ENCODE data around the gene UGDH.

UGDH gene

GRCh38 chr4:39571054-39571453 is 43.8 kb upstream of the UGDH start:
- peaks cover 7% of the 10 kb centered on the region for H3K4me1 ChIP-seq (ENCODE audit: control insufficient read depth, low read length)
- H3K4me3 ChIP-seq (ENCODE audit: low read length) = no peak overlapping the region
- no peaks in the 10 kb centered on the region for H3K9me3 ChIP-seq (ENCODE audit: control insufficient read depth, insufficient read depth, low read length)
- H3K4me2 ChIP-seq (ENCODE audit: low read length) = no peak overlapping the region
- H3F3A ChIP-seq (ENCODE audit: control insufficient read depth, insufficient read depth) = peaks cover 5% of the 10 kb centered on the region
- H3K36me3 ChIP-seq (ENCODE audit: control insufficient read depth, low read length) = peaks cover 62% of the 10 kb centered on the region
- H3K9me2 ChIP-seq (replicated peaks; ENCODE audit: control insufficient read depth, low read length) = no peaks in the 10 kb centered on the region
- peaks cover 63% of the 10 kb centered on the region for H3K79me2 ChIP-seq (ENCODE audit: control insufficient read depth, low read length)
- no peak for TF ChIP-seq EZH2phosphoT487 (IDR thresholded peaks at IDR 0.05; ENCODE audit: borderline replicate concordance, low read length)
- no peak for TF ChIP-seq CTCF (IDR thresholded peaks at IDR 0.05; ENCODE audit: low read depth, low read length, poor library complexity, severe bottlenecking)
- H3K27ac ChIP-seq (ENCODE audit: low read depth, low read length) = no peak overlapping the region
- no peaks in the 10 kb centered on the region for H4K20me1 ChIP-seq (ENCODE audit: control insufficient read depth, insufficient read depth, low read depth, low read length)
- H3K27me3 ChIP-seq (ENCODE audit: control insufficient read depth, low read length) = no peaks in the 10 kb centered on the region

GRCh38 chr4:39569209-39569608 is 42.0 kb upstream of the UGDH start:
- Histone ChIP-seq H3K4me3 (ENCODE audit: low read length) (no peak overlapping the region), H3K9me2 (replicated peaks; ENCODE audit: control insufficient read depth, low read length) (no peaks in the 10 kb centered on the region), H3K36me3 (ENCODE audit: control insufficient read depth, low read length) (peaks cover 75% of the 10 kb centered on the region), H3F3A (ENCODE audit: control insufficient read depth, insufficient read depth) (peaks cover 4% of the 10 kb centered on the region), H3K27me3 (ENCODE audit: control insufficient read depth, low read length) (no peaks in the 10 kb centered on the region), H3K27ac (ENCODE audit: low read depth, low read length) (no peak overlapping the region), H3K79me2 (ENCODE audit: control insufficient read depth, low read length) (peaks cover 58% of the 10 kb centered on the region), H3K9me3 (ENCODE audit: control insufficient read depth, insufficient read depth, low read length) (no peaks in the 10 kb centered on the region), H3K4me2 (ENCODE audit: low read length) (no peak overlapping the region), H3K4me1 (ENCODE audit: control insufficient read depth, low read length) (peaks cover under 1% of the 10 kb centered on the region; the same call in 1 of the 2 replicates), H4K20me1 (ENCODE audit: control insufficient read depth, insufficient read depth, low read depth, low read length) (no peaks in the 10 kb centered on the region)
- TF ChIP-seq CTCF (IDR thresholded peaks at IDR 0.05; ENCODE audit: low read depth, low read length, poor library complexity, severe bottlenecking) (no peak), EZH2phosphoT487 (IDR thresholded peaks at IDR 0.05; ENCODE audit: borderline replicate concordance, low read length) (no peak)

- no peak overlapping the region for H3K27ac ChIP-seq (ENCODE audit: low read depth, low read length)
- peaks cover 4% of the 10 kb centered on the region for H3F3A ChIP-seq (ENCODE audit: control insufficient read depth, insufficient read depth)
- no peaks in the 10 kb centered on the region for H3K9me2 ChIP-seq (replicated peaks; ENCODE audit: control insufficient read depth, low read length)
- TF ChIP-seq CTCF (IDR thresholded peaks at IDR 0.05; ENCODE audit: low read depth, low read length, poor library complexity, severe bottlenecking) (no peak), EZH2phosphoT487 (IDR thresholded peaks at IDR 0.05; ENCODE audit: borderline replicate concordance, low read length) (no peak)
- no peaks in the 10 kb centered on the region for H3K4me1 ChIP-seq (ENCODE audit: control insufficient read depth, low read length)
- no peaks in the 10 kb centered on the region for H3K9me3 ChIP-seq (ENCODE audit: control insufficient read depth, insufficient read depth, low read length)
- peaks cover 79% of the 10 kb centered on the region for H3K36me3 ChIP-seq (ENCODE audit: control insufficient read depth, low read length)
- H3K4me2 ChIP-seq (ENCODE audit: low read length) = no peak overlapping the region
- H3K79me2 ChIP-seq (ENCODE audit: control insufficient read depth, low read length) = peaks cover 56% of the 10 kb centered on the region
- no peaks in the 10 kb centered on the region for H4K20me1 ChIP-seq (ENCODE audit: control insufficient read depth, insufficient read depth, low read depth, low read length)
- no peaks in the 10 kb centered on the region for H3K27me3 ChIP-seq (ENCODE audit: control insufficient read depth, low read length)
- no peak overlapping the region for H3K4me3 ChIP-seq (ENCODE audit: low read length)
These were observed 41.6 kb upstream of the UGDH start for GRCh38 chr4:39568805-39569204.

Measured in DOHH2 (cell line).